ENCODE data around the gene KRT77.

Gene KRT77

GRCh38 chr12:52735816-52736632 lies 32.7 kb upstream of the KRT77 start:
- Histone ChIP-seq H3K4me3 (ENCODE audit: control insufficient read depth in 1 of 7, extremely low read depth in 1 of 7, insufficient read depth in 4 of 7, low read depth in 2 of 7, low read length in 6 of 7) (no peak overlapping the region), H3K36me3 (ENCODE audit: control insufficient read depth in 4 of 4, insufficient read depth in 4 of 4, low read length in 3 of 4) (no peaks in the 10 kb centered on the region), H3K9me3 (ENCODE audit: control extremely low read depth in 1 of 5, control insufficient read depth in 4 of 5, insufficient read depth in 2 of 5, low read depth in 1 of 5, low read length in 4 of 5) (no peaks in the 10 kb centered on the region), H3K4me1 (ENCODE audit: control extremely low read depth in 1 of 4, control insufficient read depth in 4 of 4, insufficient read depth in 4 of 4, low read length in 3 of 4) (no peaks in the 10 kb centered on the region), H3K27ac (ENCODE audit: insufficient read depth in 1 of 2, low read depth in 1 of 2, low read length in 2 of 2, poor library complexity in 1 of 2, severe bottlenecking in 2 of 2) (no peak overlapping the region), H3K27me3 (replicated peaks in 2 of 5; ENCODE audit: control insufficient read depth in 4 of 5, insufficient read depth in 5 of 5, low read length in 4 of 5) (peaks cover 0 to 36% (median 2%) of the 10 kb centered on the region in 5 experiments)
- ChIA-PET POLR2A (no interaction called here), CTCF (no interaction called here)
- WGBS (ENCODE audit: insufficient coverage), result 79% methylated on average over 5 of the region's 5 CpGs
- no peak for DNase-seq

GRCh38 chr12:52735106-52735505 lies 31.8 kb upstream of the KRT77 start:
- POLR2A ChIA-PET, result no interaction called here
- H3K4me3 ChIP-seq (ENCODE audit: control insufficient read depth in 1 of 7, extremely low read depth in 1 of 7, insufficient read depth in 4 of 7, low read depth in 2 of 7, low read length in 6 of 7), result no peak overlapping the region
- H3K27ac ChIP-seq (ENCODE audit: insufficient read depth in 1 of 2, low read depth in 1 of 2, low read length in 2 of 2, poor library complexity in 1 of 2, severe bottlenecking in 2 of 2), result no peak overlapping the region
- H3K36me3 ChIP-seq (ENCODE audit: control insufficient read depth in 4 of 4, insufficient read depth in 4 of 4, low read length in 3 of 4), result no peaks in the 10 kb centered on the region
- no peak for DNase-seq
- no peaks in the 10 kb centered on the region for H3K4me1 ChIP-seq (ENCODE audit: control extremely low read depth in 1 of 4, control insufficient read depth in 4 of 4, insufficient read depth in 4 of 4, low read length in 3 of 4)
- no peaks in the 10 kb centered on the region for H3K9me3 ChIP-seq (ENCODE audit: control extremely low read depth in 1 of 5, control insufficient read depth in 4 of 5, insufficient read depth in 2 of 5, low read depth in 1 of 5, low read length in 4 of 5)
- H3K27me3 ChIP-seq (replicated peaks in 2 of 5; ENCODE audit: control insufficient read depth in 4 of 5, insufficient read depth in 5 of 5, low read length in 4 of 5), result peaks cover 2 to 41% (median 6%) of the 10 kb centered on the region in 5 experiments
- CTCF ChIA-PET, result interaction anchor here (1.4 kb wide), 1 partner anchor 66 kb away, joined by 3 read pairs; no protein-coding TSS in a partner anchor
- 96% methylated on average over 7 of the region's 8 CpGs for WGBS (ENCODE audit: insufficient coverage)

- POLR2A ChIA-PET, result no interaction called here
- H3K9me3 ChIP-seq (ENCODE audit: control extremely low read depth in 1 of 5, control insufficient read depth in 4 of 5, insufficient read depth in 2 of 5, low read depth in 1 of 5, low read length in 4 of 5), result no peaks in the 10 kb centered on the region
- H3K4me3 ChIP-seq (ENCODE audit: control insufficient read depth in 1 of 7, extremely low read depth in 1 of 7, insufficient read depth in 4 of 7, low read depth in 2 of 7, low read length in 6 of 7), result no peak overlapping the region
- no peak overlapping the region for H3K27ac ChIP-seq (ENCODE audit: insufficient read depth in 1 of 2, low read depth in 1 of 2, low read length in 2 of 2, poor library complexity in 1 of 2, severe bottlenecking in 2 of 2)
- peaks cover 5 to 44% (median 16%) of the 10 kb centered on the region in 5 experiments for H3K27me3 ChIP-seq (replicated peaks in 2 of 5; ENCODE audit: control insufficient read depth in 4 of 5, insufficient read depth in 5 of 5, low read length in 4 of 5)
- no peak for DNase-seq
- H3K4me1 ChIP-seq (ENCODE audit: control extremely low read depth in 1 of 4, control insufficient read depth in 4 of 4, insufficient read depth in 4 of 4, low read length in 3 of 4), result no peaks in the 10 kb centered on the region
- H3K36me3 ChIP-seq (ENCODE audit: control insufficient read depth in 4 of 4, insufficient read depth in 4 of 4, low read length in 3 of 4), result no peaks in the 10 kb centered on the region
- 80% methylated on average over 2 of the region's 2 CpGs for WGBS (ENCODE audit: insufficient coverage)
- CTCF ChIA-PET, result no interaction called here
Observed at GRCh38 chr12:52730793-52731192, 27.5 kb upstream of the KRT77 start.

- Histone ChIP-seq H3K36me3 (ENCODE audit: control insufficient read depth in 4 of 4, insufficient read depth in 4 of 4, low read length in 3 of 4) (no peaks in the 10 kb centered on the region), H3K4me3 (ENCODE audit: control insufficient read depth in 1 of 7, extremely low read depth in 1 of 7, insufficient read depth in 4 of 7, low read depth in 2 of 7, low read length in 6 of 7) (no peak overlapping the region), H3K27ac (ENCODE audit: insufficient read depth in 1 of 2, low read depth in 1 of 2, low read length in 2 of 2, poor library complexity in 1 of 2, severe bottlenecking in 2 of 2) (no peak overlapping the region), H3K27me3 (replicated peaks in 2 of 5; ENCODE audit: control insufficient read depth in 4 of 5, insufficient read depth in 5 of 5, low read length in 4 of 5) (peaks cover 5 to 42% (median 16%) of the 10 kb centered on the region in 5 experiments), H3K9me3 (ENCODE audit: control extremely low read depth in 1 of 5, control insufficient read depth in 4 of 5, insufficient read depth in 2 of 5, low read depth in 1 of 5, low read length in 4 of 5) (no peaks in the 10 kb centered on the region), H3K4me1 (ENCODE audit: control extremely low read depth in 1 of 4, control insufficient read depth in 4 of 4, insufficient read depth in 4 of 4, low read length in 3 of 4) (no peaks in the 10 kb centered on the region)
- CTCF ChIA-PET, result no interaction called here
- DNase-seq, result no peak
- 97% methylated on average over 11 of the region's 13 CpGs for WGBS (ENCODE audit: insufficient coverage)
- POLR2A ChIA-PET, result no interaction called here
Observed at GRCh38 chr12:52730383-52730782, 27.1 kb upstream of the KRT77 start.

- POLR2A ChIA-PET, result no interaction called here
- no peak for DNase-seq
- Histone ChIP-seq H3K4me1 (ENCODE audit: control extremely low read depth in 1 of 4, control insufficient read depth in 4 of 4, insufficient read depth in 4 of 4, low read length in 3 of 4) (no peaks in the 10 kb centered on the region), H3K9me3 (ENCODE audit: control extremely low read depth in 1 of 5, control insufficient read depth in 4 of 5, insufficient read depth in 2 of 5, low read depth in 1 of 5, low read length in 4 of 5) (peaks cover 0 to 2% (median 0%) of the 10 kb centered on the region in 5 experiments), H3K36me3 (ENCODE audit: control insufficient read depth in 4 of 4, insufficient read depth in 4 of 4, low read length in 3 of 4) (no peaks in the 10 kb centered on the region), H3K4me3 (ENCODE audit: control insufficient read depth in 1 of 7, extremely low read depth in 1 of 7, insufficient read depth in 4 of 7, low read depth in 2 of 7, low read length in 6 of 7) (no peak overlapping the region), H3K27ac (ENCODE audit: insufficient read depth in 1 of 2, low read depth in 1 of 2, low read length in 2 of 2, poor library complexity in 1 of 2, severe bottlenecking in 2 of 2) (no peak overlapping the region), H3K27me3 (replicated peaks in 2 of 5; ENCODE audit: control insufficient read depth in 4 of 5, insufficient read depth in 5 of 5, low read length in 4 of 5) (peaks cover 5 to 34% (median 16%) of the 10 kb centered on the region in 5 experiments)
- CTCF ChIA-PET, result no interaction called here
- WGBS (ENCODE audit: insufficient coverage), result 87% methylated on average over 10 of the region's 10 CpGs
Observed at GRCh38 chr12:52729147-52729546, 25.8 kb upstream of the KRT77 start.

GRCh38 chr12:52728374-52728773 lies 25.1 kb upstream of the KRT77 start:
- 100% methylated on average over 1 of the region's 2 CpGs for WGBS (ENCODE audit: insufficient coverage)
- Histone ChIP-seq H3K27me3 (replicated peaks in 2 of 5; ENCODE audit: control insufficient read depth in 4 of 5, insufficient read depth in 5 of 5, low read length in 4 of 5) (peaks cover 5 to 27% (median 16%) of the 10 kb centered on the region in 5 experiments), H3K4me1 (ENCODE audit: control extremely low read depth in 1 of 4, control insufficient read depth in 4 of 4, insufficient read depth in 4 of 4, low read length in 3 of 4) (no peaks in the 10 kb centered on the region), H3K4me3 (ENCODE audit: control insufficient read depth in 1 of 7, extremely low read depth in 1 of 7, insufficient read depth in 4 of 7, low read depth in 2 of 7, low read length in 6 of 7) (no peak overlapping the region), H3K9me3 (ENCODE audit: control extremely low read depth in 1 of 5, control insufficient read depth in 4 of 5, insufficient read depth in 2 of 5, low read depth in 1 of 5, low read length in 4 of 5) (peaks cover 0 to 2% (median 0%) of the 10 kb centered on the region in 5 experiments), H3K27ac (ENCODE audit: insufficient read depth in 1 of 2, low read depth in 1 of 2, low read length in 2 of 2, poor library complexity in 1 of 2, severe bottlenecking in 2 of 2) (no peak overlapping the region), H3K36me3 (ENCODE audit: control insufficient read depth in 4 of 4, insufficient read depth in 4 of 4, low read length in 3 of 4) (no peaks in the 10 kb centered on the region)
- CTCF ChIA-PET, result interaction anchor here (1.9 kb wide), 1 partner anchor 10 kb away, joined by 4 read pairs; no protein-coding TSS in a partner anchor
- DNase-seq, result no peak
- POLR2A ChIA-PET, result no interaction called here

GRCh38 chr12:52727037-52727436 lies 23.7 kb upstream of the KRT77 start:
- Histone ChIP-seq H3K27me3 (replicated peaks in 2 of 5; ENCODE audit: control insufficient read depth in 4 of 5, insufficient read depth in 5 of 5, low read length in 4 of 5) (peaks cover 5 to 16% (median 9%) of the 10 kb centered on the region in 5 experiments), H3K27ac (ENCODE audit: insufficient read depth in 1 of 2, low read depth in 1 of 2, low read length in 2 of 2, poor library complexity in 1 of 2, severe bottlenecking in 2 of 2) (no peak overlapping the region), H3K36me3 (ENCODE audit: control insufficient read depth in 4 of 4, insufficient read depth in 4 of 4, low read length in 3 of 4) (no peaks in the 10 kb centered on the region), H3K4me3 (ENCODE audit: control insufficient read depth in 1 of 7, extremely low read depth in 1 of 7, insufficient read depth in 4 of 7, low read depth in 2 of 7, low read length in 6 of 7) (no peak overlapping the region), H3K9me3 (ENCODE audit: control extremely low read depth in 1 of 5, control insufficient read depth in 4 of 5, insufficient read depth in 2 of 5, low read depth in 1 of 5, low read length in 4 of 5) (peaks cover 0 to 2% (median 0%) of the 10 kb centered on the region in 5 experiments), H3K4me1 (ENCODE audit: control extremely low read depth in 1 of 4, control insufficient read depth in 4 of 4, insufficient read depth in 4 of 4, low read length in 3 of 4) (no peaks in the 10 kb centered on the region)
- DNase-seq, result no peak
- 95% methylated on average over 4 of the region's 4 CpGs for WGBS (ENCODE audit: insufficient coverage)
- CTCF ChIA-PET, result interaction anchor here (1.9 kb wide), 1 partner anchor 8 kb away, joined by 4 read pairs; no protein-coding TSS in a partner anchor
- POLR2A ChIA-PET, result no interaction called here

Data from common myeloid progenitor, CD34-positive (primary cell).